ENCODE results near the gene GPR108.

GRCh38 chr19:6693056-6693471, 44.3 kb downstream of the GPR108 start:
- TF ChIP-seq, protein P1, sequence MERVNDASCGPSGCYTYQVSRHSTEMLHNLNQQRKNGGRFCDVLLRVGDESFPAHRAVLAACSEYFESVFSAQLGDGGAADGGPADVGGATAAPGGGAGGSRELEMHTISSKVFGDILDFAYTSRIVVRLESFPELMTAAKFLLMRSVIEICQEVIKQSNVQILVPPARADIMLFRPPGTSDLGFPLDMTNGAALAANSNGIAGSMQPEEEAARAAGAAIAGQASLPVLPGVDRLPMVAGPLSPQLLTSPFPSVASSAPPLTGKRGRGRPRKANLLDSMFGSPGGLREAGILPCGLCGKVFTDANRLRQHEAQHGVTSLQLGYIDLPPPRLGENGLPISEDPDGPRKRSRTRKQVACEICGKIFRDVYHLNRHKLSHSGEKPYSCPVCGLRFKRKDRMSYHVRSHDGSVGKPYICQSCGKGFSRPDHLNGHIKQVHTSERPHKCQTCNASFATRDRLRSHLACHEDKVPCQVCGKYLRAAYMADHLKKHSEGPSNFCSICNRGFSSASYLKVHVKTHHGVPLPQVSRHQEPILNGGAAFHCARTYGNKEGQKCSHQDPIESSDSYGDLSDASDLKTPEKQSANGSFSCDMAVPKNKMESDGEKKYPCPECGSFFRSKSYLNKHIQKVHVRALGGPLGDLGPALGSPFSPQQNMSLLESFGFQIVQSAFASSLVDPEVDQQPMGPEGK (CRISPR knock-in tag; IDR thresholded peaks at IDR 0.05; ENCODE audit: borderline replicate concordance), result no peak
- TF ChIP-seq BACH2 (CRISPR knock-in tag; IDR thresholded peaks at IDR 0.05; ENCODE audit: borderline replicate concordance), result no peak
- no peak for TF ChIP-seq ZNF70 (CRISPR knock-in tag; IDR thresholded peaks at IDR 0.05)
- no peak for TF ChIP-seq ARNTL (CRISPR knock-in tag; IDR thresholded peaks at IDR 0.05; ENCODE audit: borderline replicate concordance, low read depth)
- no peak for TF ChIP-seq TOX (CRISPR knock-in tag; IDR thresholded peaks at IDR 0.05; ENCODE audit: borderline replicate concordance)
- TF ChIP-seq GLIS3 (CRISPR knock-in tag; IDR thresholded peaks at IDR 0.05), result no peak
- no peak for TF ChIP-seq ZNF8 (CRISPR knock-in tag; IDR thresholded peaks at IDR 0.05)
- TF ChIP-seq CREB5 (CRISPR knock-in tag; IDR thresholded peaks at IDR 0.05; ENCODE audit: low read depth), result no peak
- TF ChIP-seq TSHZ2 (CRISPR knock-in tag; IDR thresholded peaks at IDR 0.05), result no peak
- no peak for TF ChIP-seq TCF4 (CRISPR knock-in tag; IDR thresholded peaks at IDR 0.05; ENCODE audit: borderline replicate concordance)
- TF ChIP-seq CSRNP3 (CRISPR knock-in tag; IDR thresholded peaks at IDR 0.05), result no peak

All from SK-N-SH treated with all-trans-retinoic acid at 6 μM for 48 hours (cell line).